Adipocyte (in vitro differentiated cells): ENCODE results near the gene SV2C.
"Not testable (repeated sequence)": the region's sequence is repeated elsewhere in the genome, so short reads cannot be mapped to it uniquely, and the experiment has no call there.

Source experiments
- DNase-seq: peaks from one replicate; pipeline ENCODE4 v3.0.0-alpha.2; 2015; ENCODE audit warnings: low read depth
- H3K27me3 ChIP-seq: replicated peaks from 2 replicates; pipeline ENCODE4 v1.7.0; 2013; ENCODE audit warnings: mild to moderate bottlenecking, low read length, moderate library complexity; ENCODE audit not compliant: control insufficient read depth, insufficient read depth
- H3K36me3 ChIP-seq: 2 replicates; pipeline ENCODE4 v1.7.0; 2013; ENCODE audit warnings: low read length, mild to moderate bottlenecking, moderate library complexity; ENCODE audit not compliant: control insufficient read depth, insufficient read depth, severe bottlenecking
- H3K4me1 ChIP-seq: 2 replicates; pipeline ENCODE4 v1.7.0; 2013; ENCODE audit warnings: mild to moderate bottlenecking, low read length, moderate library complexity; ENCODE audit not compliant: control insufficient read depth, insufficient read depth
- H3K4me3 ChIP-seq: 2 replicates; pipeline ENCODE4 v1.7.0; 2013; ENCODE audit warnings: mild to moderate bottlenecking, low read length, moderate library complexity
- H3K9ac ChIP-seq: 2 replicates; pipeline ENCODE4 v1.7.0; 2013; ENCODE audit warnings: mild to moderate bottlenecking, low read length, moderate library complexity
- H3K9me3 ChIP-seq: 2 replicates; pipeline ENCODE4 v1.7.0; 2013; ENCODE audit warnings: mild to moderate bottlenecking, low read length, moderate library complexity; ENCODE audit not compliant: control insufficient read depth

The SV2C gene

DNA sequence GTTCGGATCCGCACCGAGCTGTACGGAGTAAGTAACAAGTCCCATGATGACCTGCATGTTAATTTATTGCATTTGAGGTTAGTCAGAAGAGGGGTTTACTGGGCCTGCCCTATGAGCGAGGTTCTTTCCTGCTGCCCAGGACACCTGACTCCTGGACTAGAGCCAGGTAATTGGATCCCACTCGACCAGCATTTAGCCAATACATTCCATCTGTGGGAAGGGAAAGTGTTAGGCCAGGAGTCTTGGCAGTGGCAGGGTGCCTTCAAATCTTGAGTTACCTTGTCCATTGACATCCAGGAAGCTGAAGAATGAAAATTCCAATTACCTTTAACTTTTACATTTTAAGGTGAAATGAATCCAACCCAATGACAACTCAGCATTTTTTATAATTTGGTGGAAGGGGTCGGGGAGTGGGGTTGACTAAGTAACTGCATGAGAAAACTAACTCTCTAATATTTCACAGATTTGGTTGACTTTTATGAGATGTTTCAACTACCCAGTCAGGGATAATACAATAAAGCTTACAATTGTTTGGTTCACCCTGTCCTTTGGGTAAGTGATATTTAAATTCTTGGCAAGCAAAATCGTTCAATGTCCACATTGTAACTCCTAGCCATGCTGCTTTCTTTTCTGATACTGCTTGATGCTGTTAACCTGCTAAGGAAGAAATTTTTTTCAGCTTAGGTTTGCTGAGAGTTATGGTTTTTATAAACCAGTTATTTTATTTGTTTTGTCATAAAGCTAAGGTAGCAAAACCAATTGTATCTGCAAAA lies 208.3 kb downstream of the SV2C start:
- no peak overlapping the region for H3K4me3 ChIP-seq
- H3K27me3 ChIP-seq = peaks cover 8% of the 10 kb centered on the region
- H3K9ac ChIP-seq = no peak overlapping the region
- no peaks in the 10 kb centered on the region for H3K36me3 ChIP-seq
- no peak for DNase-seq
- H3K4me1 ChIP-seq = no peaks in the 10 kb centered on the region
- no peaks in the 10 kb centered on the region for H3K9me3 ChIP-seq

DNA sequence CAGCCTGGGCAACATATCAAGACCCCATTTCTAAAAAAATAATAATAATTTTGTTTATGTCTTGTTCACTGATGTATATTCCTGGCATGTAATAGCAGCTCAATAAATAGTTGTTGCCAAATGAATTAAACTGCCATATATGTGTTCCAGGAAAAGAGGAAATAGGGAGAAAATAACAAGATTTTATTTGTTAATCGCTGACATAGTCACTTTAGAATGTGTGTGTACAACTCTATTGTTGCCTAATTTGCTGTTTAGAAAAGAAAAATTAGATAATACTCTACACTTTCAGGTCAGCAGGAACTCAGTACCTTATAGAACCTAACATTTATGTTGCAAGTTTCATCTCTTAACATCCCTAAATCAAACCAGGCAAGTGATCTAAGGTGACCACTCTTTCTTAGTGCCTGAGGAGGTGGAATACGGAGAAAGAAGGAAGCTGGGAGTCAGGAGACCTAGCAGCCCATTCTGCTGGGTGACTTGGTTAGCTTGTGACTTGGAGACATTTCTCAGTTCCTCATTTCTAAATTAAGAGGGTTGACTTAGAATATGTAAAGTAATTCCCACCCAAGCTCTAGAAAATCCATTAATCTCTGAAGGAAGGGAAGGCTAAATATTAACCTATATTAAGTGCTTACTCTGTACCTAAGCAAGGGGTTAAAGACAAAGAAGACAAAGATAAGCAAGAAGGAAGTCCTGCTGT lies 209.6 kb downstream of the SV2C start:
- Histone ChIP-seq H3K27me3 (peaks cover 8% of the 10 kb centered on the region), H3K9me3 (no peaks in the 10 kb centered on the region), H3K4me1 (no peaks in the 10 kb centered on the region), H3K9ac (no peak overlapping the region), H3K4me3 (no peak overlapping the region), H3K36me3 (no peaks in the 10 kb centered on the region)
- DNase-seq = no peak

DNA sequence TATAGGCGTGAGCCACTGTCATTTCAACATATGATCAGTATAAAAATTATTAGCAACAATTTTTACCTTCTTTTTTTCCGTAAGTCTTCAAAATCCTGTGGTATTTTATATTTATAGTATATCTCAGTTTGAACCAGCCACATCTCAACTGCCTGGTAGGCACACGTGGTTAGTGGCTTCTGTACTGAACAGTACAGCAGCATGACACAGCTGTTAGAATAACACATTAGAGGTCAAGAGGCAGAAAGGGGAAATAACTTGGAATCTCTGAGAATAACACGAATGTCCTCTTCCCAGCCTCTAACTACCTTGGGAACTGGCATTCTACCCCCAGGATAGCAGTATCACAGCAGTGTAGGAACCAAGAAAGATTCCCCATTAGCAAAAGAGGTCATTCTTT lies 211.4 kb downstream of the SV2C start:
- H3K27me3 ChIP-seq = peaks cover 8% of the 10 kb centered on the region
- no peak for DNase-seq
- no peak overlapping the region for H3K4me3 ChIP-seq
- no peaks in the 10 kb centered on the region for H3K36me3 ChIP-seq
- no peaks in the 10 kb centered on the region for H3K9me3 ChIP-seq
- no peaks in the 10 kb centered on the region for H3K4me1 ChIP-seq
- H3K9ac ChIP-seq = no peak overlapping the region

DNA sequence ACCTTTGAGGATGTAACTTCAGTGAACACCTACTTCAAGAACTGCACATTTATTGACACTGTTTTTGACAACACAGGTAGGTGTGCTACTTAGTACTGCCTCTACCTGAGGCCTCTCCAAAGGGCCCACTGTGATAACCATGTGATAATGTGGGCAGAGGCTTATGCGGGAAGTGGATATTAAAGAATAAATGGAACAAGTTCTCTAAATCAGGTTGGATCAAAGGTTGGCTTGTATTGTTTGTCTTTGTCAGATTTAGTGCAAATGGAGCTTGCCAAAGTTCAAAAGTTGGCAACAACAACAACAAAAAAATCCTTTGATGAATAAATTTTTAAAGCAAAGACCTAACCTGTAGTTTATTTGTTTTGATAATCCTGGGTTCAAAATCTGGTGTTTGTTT lies 215.7 kb downstream of the SV2C start:
- Histone ChIP-seq H3K4me1 (no peaks in the 10 kb centered on the region), H3K4me3 (no peak overlapping the region), H3K36me3 (no peaks in the 10 kb centered on the region), H3K27me3 (peaks cover 1% of the 10 kb centered on the region), H3K9me3 (no peaks in the 10 kb centered on the region), H3K9ac (no peak overlapping the region)
- no peak for DNase-seq

DNA sequence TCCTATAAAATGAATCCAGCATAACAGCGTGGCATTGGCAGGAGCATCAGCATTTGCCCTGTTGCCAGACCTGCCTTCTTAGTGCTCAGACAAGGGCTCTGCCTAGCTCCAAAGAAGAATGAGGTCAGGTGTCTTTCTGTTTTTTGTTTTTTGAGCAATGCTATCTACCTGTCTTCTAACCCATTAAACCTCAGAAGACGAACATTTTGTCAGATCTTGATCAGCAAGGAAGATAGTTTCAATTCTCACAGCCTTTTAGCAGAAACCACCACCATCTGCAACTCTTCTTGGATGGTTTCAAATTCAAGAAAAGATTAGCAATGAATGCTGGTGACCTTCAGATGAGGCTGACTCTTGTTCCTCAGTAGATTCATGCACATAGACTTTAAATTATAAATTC lies 216.4 kb downstream of the SV2C start:
- no peak for DNase-seq
- Histone ChIP-seq H3K36me3 (no peaks in the 10 kb centered on the region), H3K4me1 (no peaks in the 10 kb centered on the region), H3K9me3 (no peaks in the 10 kb centered on the region), H3K9ac (no peak overlapping the region), H3K27me3 (peaks cover 2% of the 10 kb centered on the region), H3K4me3 (no peak overlapping the region)

DNA sequence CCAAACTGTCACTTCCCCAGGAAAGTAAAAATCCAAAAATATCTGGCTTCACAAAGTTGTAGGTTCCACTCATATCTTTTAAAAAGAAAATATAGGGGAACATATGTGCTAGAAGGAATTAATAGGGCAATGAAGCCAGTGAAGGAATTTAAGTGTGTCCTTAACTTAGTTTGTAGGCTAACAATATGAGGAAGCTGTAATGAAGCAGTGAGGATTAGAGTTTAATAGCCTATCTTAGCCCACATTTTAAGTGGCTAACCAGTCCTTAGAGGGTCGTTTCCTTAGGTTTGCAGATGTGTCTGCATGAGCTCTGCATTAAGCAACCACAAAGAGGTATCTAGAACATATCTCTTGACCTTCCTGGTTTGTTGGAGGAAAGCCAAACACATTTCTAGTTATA lies 218.7 kb downstream of the SV2C start:
- not testable (repeated sequence) for DNase-seq, H3K9me3 ChIP-seq

DNA sequence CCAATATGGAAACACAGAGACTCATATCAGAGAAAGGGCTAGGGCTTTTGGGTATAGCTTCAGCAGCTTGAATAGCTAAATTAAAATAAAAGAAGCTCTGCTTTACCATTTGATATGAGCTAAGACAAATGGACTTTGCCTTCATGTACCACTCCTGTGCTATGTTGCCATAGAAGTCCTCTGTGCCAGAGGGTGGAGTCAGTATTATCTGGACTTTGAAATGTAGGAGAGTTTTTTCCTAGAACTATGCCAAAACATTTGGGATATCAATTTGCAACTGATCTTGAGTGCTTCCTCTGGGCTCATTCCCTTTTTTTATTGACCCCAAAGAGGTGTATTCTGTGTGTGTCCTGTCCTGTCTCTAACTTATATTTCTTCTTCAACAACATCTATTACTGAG lies 219.5 kb downstream of the SV2C start:
- H3K9me3 ChIP-seq, H3K27me3 ChIP-seq, H3K4me3 ChIP-seq, H3K4me1 ChIP-seq, DNase-seq, H3K9ac ChIP-seq, H3K36me3 ChIP-seq: not testable (repeated sequence)

More for the DNA sequence above, 218.7 kb downstream of the SV2C start:
- H3K36me3 ChIP-seq, H3K9ac ChIP-seq, H3K4me1 ChIP-seq, H3K27me3 ChIP-seq, H3K4me3 ChIP-seq: not testable (repeated sequence)

DNA sequence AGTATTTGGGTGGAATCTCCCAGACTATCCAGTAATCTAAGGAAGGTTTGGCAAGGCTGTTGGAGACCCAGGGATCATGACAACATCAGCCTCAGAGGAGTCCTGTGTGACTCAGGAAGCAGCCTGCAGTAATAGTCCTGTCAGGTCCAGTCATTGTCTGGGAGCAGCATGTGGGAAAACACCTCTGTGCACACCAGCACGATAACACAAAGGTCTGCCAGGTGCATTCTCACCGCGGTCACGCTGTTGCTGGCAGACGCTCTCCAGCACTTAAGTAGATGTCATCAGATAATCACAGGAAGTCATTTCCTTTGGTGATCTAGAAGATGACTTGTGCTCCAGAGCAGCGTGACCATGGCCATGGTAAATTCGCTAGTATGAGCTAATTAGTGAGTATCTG lies 220.7 kb downstream of the SV2C start:
- peaks cover 10% of the 10 kb centered on the region for H3K27me3 ChIP-seq
- H3K36me3 ChIP-seq = no peaks in the 10 kb centered on the region
- no peaks in the 10 kb centered on the region for H3K9me3 ChIP-seq
- no peak for DNase-seq
- peaks cover 5% of the 10 kb centered on the region for H3K4me1 ChIP-seq
- H3K9ac ChIP-seq = no peak overlapping the region
- H3K4me3 ChIP-seq = no peak overlapping the region

DNA sequence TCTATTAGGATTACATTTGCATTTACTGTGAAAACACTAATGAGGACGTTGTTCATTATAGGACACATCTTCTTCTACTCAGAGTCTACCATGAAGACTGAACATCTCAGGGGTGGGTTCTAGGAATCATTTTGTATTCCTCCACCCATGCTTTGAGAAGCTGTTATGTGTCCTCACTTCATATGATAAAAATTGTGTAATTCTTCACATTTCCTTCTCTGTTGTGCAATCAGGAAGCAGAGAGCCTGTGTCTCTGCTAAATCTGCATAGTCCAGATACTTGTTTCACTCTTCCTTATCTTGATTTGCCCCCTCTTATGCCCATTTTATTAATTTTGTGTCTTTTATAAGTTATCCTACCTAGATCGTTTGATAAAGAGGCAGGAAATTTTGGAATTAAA lies 222.1 kb downstream of the SV2C start:
- Histone ChIP-seq H3K9ac (no peak overlapping the region), H3K36me3 (no peaks in the 10 kb centered on the region), H3K4me1 (peaks cover 5% of the 10 kb centered on the region), H3K27me3 (peaks cover 13% of the 10 kb centered on the region), H3K4me3 (no peak overlapping the region), H3K9me3 (no peaks in the 10 kb centered on the region)
- peak; percentile 3 for DNase-seq

DNA sequence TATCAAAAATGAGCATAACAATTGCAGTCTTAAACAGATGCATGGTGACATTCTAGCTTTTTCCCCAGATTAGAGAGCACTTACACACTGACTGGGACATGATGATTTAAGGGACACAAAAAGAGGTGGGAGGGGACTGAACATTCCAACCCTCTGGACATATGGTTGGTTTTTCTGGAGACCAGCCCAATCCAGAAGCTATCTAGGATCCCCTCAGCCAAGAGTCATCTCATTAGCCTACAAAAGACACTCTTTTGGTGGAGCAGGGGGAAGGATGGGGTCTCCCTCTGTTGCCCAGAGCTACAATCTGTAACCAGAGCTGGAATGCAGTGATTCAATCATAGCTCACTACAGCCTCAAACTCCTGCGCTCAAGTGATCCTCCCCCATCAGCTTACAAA lies 222.6 kb downstream of the SV2C start:
- DNase-seq = no peak
- H3K9me3 ChIP-seq = no peaks in the 10 kb centered on the region

DNA sequence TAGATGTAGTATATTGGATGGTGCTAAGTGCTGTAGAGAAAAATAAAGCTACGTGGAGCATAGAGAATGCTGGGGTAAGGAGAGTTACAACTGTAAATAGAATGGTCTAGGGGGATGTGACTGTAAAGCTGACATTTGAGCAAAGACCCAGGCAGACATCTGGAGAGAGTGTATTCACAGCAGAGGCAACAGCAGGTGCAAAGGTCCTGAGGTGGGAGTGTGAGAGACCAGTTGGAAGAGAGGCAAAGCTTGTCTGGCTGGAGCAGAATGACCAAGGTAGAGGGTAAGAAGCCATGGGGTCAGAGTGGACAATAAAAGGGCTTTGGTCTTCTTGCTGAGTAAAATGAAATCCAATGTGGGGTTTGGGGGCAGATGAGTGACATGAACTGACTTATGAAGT lies 227.0 kb downstream of the SV2C start:
- Histone ChIP-seq H3K4me1 (peaks cover 5% of the 10 kb centered on the region), H3K27me3 (peaks cover 23% of the 10 kb centered on the region), H3K4me3 (no peak overlapping the region), H3K9me3 (no peaks in the 10 kb centered on the region), H3K9ac (no peak overlapping the region), H3K36me3 (no peaks in the 10 kb centered on the region)
- DNase-seq = no peak

More for the DNA sequence above, 222.6 kb downstream of the SV2C start:
- Histone ChIP-seq H3K36me3 (no peaks in the 10 kb centered on the region), H3K4me3 (no peak overlapping the region), H3K27me3 (peaks cover 16% of the 10 kb centered on the region), H3K4me1 (peaks cover 5% of the 10 kb centered on the region), H3K9ac (no peak overlapping the region)
